Fibroblast of lung (primary cell): ENCODE results near the gene EZH1.

Source experiments
- CTCF ChIP-seq, 2 donors: IDR thresholded peaks in 1 of 2; conservative IDR thresholded peaks in 1 of 2; 1 replicate in 1 of 2; 2 replicates in 1 of 2; pipeline ENCODE4 v1.5.1; 2011 to 2012; ENCODE audit warnings: low read length in 2 of 2, control low read depth in 1 of 2, inconsistent platforms in 1 of 2, low read depth in 1 of 2, mild to moderate bottlenecking in 1 of 2
- EZH2 ChIP-seq: IDR thresholded peaks from 2 replicates; pipeline ENCODE4 v1.5.1; 2012; ENCODE audit warnings: low read length, control low read depth, mild to moderate bottlenecking; ENCODE audit errors: missing control alignments

GRCh38 chr17:42677012-42677857, 67.6 kb downstream of the EZH1 start:
- TF ChIP-seq CTCF (conservative IDR thresholded peaks at IDR 0.05 in 1 of 2, IDR thresholded peaks at IDR 0.05 in 1 of 2; ENCODE audit: low read depth in 1 of 2, low read length in 2 of 2): no peak
- TF ChIP-seq EZH2: no peak
